GM12873 (cell line): ENCODE data around the gene CHST11.
A peak's percentile ranks its signal among the peaks of the same experiment; 100 is the strongest.

Experiments used
- CTCF ChIP-seq: IDR thresholded peaks from 2 replicates; pipeline ENCODE4 v1.5.1; 2012; ENCODE audit warnings: low read depth, mild to moderate bottlenecking, moderate library complexity, low read length, control low read depth; ENCODE audit not compliant: insufficient read depth; ENCODE audit errors: missing control alignments

The CHST11 gene

GRCh38 chr12:104752016-104752415 lies 295.3 kb downstream of the CHST11 start:
- no peak for TF ChIP-seq CTCF

DNA sequence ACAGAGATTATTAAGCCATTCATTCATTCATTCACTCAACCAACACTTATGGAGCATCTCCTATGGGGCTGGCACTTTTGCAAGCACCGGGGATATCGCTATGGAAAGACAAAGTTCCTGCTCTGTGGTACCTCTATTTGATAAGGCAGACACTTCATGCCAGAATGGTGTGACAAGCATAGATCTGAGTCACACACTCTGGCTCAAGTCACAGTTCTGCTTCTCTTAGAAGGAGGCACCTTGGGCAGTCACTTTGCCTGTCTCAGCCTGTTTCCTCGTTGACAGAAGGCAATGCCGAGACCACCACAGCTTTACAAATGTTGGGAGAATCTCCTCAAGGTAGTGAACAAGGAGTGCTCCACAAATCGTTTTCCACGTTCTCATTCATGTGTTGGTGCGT lies 296.1 kb downstream of the CHST11 start:
- TF ChIP-seq CTCF, result no peak

GRCh38 chr12:104756901-104757300 lies 300.2 kb downstream of the CHST11 start:
- TF ChIP-seq CTCF, result no peak

- no peak for TF ChIP-seq CTCF
These were observed 302.0 kb downstream of the CHST11 start for GRCh38 chr12:104758771-104759170.

- TF ChIP-seq CTCF, result peak; percentile 25
These were observed 304.3 kb downstream of the CHST11 start for GRCh38 chr12:104761091-104761490.

DNA sequence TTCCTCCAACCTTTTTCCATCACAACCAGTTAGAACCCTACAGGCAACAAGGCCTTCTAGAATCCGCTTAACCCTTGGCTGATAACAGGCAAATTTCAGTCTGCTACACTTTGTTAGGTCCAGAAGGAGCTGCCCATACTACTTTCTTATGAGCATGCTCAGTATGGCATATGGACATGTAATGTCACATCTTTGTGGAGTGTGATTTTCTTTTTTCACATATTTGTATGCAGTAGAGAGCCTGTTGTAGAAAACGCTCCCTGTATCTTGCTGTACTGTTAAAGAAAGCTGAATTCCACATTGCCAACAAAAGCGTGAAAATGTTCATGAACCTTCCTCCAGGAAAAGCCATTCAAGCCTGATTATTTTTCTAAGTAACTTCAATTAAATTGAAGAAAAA lies 304.9 kb downstream of the CHST11 start:
- TF ChIP-seq CTCF, result no peak

DNA sequence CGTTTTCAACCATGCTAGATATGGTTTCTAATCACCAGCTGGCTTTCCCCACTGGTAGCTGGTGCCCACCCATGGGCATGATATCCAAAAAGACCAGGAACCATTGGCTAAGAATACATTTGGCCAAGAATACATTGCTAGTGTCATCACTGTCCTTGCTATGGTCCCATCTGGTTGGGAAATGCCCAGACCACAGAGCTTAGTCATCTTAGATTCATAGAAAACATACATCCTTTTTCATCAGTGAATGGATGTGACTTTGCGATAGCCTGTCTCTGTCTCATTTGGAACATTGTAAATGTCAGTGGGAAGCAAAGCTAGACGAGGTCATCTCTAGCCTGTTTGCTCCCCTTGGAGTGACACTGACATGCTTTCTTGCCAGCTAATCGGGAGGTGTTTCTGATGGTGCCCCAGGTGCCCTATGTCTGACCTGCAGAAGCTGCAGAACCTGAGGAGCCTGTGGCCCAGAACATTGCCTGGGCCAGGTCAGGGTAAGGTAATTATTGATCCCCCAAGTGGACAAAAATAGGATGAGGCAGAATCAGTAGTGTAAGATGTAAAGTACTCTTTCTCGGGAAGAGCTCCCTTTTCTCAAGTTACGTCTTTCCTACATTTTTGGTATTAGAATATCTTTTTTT lies 306.5 kb downstream of the CHST11 start:
- no peak for TF ChIP-seq CTCF
